GM11168 (cell line): ENCODE data around the gene FNDC3B.

Experiments used
- in situ Hi-C: fragments of 300-500 bp; cut with MboI; formaldehyde crosslinking; loops from one replicate; pipeline ENCODE4 v1.12.0; 2022; ENCODE audit warnings: low sequenced_read_pairs; ENCODE audit not compliant: unreplicated experiment

Gene FNDC3B

DNA sequence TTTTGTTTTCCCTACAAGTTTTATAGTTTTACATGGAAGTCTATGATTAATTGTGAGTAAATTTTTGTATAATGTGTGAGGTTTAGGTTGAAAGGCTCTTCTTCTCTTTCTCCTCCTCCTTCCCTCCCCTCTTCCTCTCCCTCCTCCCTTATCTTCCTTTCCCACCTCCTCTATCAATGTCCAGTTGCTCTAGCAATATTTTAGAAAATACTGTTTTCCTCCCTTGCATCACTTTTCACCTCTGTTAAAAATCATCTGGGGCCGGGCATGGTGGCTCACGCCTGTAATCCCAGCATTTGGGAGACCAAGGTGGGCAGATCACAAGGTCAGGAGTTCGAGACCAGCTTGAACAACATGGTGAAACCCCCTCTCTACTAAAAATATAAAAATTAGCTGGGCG lies 119.4 kb downstream of the FNDC3B start:
- in situ Hi-C loops = no loop called here

DNA sequence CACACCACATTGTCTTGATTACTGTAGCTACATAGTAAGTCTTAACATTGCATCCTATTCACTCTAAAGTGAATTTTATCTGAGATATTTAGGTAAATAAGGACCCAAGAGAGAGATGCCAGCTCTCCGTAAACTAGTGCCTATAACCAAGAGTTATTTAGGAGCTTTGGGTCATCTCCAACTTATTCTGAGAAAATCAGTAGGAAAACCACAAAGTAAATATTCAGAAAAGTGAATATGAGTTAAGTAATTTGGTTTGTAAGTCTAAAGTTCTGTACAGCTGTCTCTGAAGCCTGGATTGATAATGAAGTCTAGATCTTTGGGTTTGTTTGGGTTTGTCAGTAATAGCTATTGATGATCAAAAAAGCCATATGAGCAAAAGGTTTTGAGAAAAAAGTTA lies 120.0 kb downstream of the FNDC3B start:
- in situ Hi-C loops = no loop called here

GRCh38 chr3:172159962-172160538 lies 120.7 kb downstream of the FNDC3B start:
- in situ Hi-C loops = no loop called here

GRCh38 chr3:172161133-172161789 lies 121.9 kb downstream of the FNDC3B start:
- in situ Hi-C loops = no loop called here

DNA sequence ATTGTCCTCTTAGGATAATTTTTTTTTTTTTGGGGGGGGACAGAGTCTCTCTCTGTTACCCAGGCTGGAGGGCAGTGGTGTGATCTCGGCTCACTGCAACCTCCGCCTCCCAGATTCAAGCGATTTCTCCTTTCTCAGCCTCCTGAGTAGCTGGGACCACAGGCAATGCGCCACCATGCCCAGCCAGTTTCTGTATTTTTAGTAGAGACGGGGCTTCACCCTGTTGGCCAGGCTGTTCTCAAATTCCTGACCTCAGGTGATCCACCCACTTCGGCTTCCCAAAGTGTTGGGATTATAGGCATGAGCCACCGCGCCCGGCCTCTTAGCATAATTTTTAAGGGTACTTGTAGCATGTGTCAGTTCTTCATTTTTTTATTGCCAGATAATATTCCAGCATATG lies 122.6 kb downstream of the FNDC3B start:
- in situ Hi-C loops = no loop called here

DNA sequence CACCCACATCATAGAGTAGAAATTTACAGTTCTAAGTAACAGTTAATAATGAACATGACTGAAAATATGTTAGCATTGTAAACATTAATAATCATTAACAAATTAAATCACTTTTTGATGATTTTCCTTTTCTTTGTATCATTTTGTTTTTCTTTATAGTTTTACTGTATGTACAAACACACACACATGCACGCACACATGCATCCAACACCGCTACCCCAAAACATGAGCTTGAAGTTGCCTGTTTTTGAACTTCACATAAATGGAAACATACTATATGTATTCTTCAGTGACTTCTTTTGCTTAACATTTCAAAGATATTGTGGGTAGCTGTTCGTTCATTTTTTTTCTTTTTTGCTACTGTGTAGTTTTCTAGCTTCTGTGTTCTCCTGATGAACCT lies 123.9 kb downstream of the FNDC3B start:
- in situ Hi-C loops = no loop called here

GRCh38 chr3:172164620-172165362 lies 125.4 kb downstream of the FNDC3B start:
- in situ Hi-C loops = no loop called here

DNA sequence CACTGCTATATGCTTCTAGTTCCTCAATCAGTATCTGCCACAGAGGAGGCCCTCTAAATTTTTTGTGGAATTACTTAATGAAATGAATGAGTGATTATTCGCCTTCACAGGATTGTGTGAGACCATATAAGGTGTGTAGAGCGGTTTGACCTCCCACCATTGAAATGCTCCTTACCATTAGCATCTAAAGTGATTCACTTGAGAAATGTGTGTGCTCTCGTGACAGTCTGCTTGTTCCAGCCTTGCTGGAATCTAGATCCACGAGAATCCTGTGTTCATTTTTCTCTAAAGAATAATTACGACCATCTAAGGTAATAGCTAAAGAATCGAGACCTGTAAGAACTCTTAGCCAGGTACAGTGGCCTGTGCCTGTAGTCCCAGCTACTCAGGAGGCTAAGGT lies 126.9 kb downstream of the FNDC3B start:
- in situ Hi-C loops = no loop called here

DNA sequence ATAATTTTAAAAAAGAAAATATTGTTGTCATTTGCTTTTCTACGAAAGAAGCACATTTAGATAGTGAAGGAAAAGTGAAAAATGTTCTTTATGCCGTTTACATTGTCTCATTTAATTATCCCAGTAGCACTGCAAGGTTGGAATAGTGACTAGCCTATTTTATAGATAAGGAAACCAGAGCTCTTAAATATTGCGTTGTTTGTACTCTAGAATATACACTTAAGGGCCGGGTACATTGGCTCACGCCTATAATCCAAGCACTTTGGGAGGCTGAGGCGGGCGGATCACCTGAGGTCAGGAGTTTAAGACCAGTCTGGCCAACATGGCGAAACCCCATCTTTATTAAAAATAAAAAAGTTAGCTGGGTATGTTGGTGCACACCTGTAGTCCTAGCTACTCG lies 127.5 kb downstream of the FNDC3B start:
- in situ Hi-C loops = no loop called here

GRCh38 chr3:172167892-172168648 lies 128.7 kb downstream of the FNDC3B start:
- in situ Hi-C loops = no loop called here

GRCh38 chr3:172170073-172170709 lies 130.8 kb downstream of the FNDC3B start:
- in situ Hi-C loops = no loop called here

DNA sequence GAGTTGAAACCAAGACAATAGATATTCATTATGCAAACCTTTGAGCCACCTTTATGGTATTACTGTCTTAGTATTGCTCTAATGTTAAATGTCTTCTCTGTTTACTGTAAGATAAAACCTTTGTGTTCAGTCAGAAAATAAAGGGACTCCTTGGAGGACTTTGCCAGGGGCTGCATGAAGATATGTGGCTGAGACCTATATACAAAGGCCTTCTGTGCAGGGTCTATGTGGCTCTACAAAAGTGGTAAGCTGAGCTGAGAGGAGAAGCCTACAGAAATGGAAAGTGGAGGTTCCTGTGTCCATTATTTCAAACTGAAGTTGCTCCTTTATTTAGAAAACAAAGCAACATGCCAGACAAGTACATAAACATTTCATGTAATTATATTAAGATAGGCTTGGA lies 131.5 kb downstream of the FNDC3B start:
- in situ Hi-C loops = no loop called here

GRCh38 chr3:172171396-172172075 lies 132.2 kb downstream of the FNDC3B start:
- in situ Hi-C loops = no loop called here

DNA sequence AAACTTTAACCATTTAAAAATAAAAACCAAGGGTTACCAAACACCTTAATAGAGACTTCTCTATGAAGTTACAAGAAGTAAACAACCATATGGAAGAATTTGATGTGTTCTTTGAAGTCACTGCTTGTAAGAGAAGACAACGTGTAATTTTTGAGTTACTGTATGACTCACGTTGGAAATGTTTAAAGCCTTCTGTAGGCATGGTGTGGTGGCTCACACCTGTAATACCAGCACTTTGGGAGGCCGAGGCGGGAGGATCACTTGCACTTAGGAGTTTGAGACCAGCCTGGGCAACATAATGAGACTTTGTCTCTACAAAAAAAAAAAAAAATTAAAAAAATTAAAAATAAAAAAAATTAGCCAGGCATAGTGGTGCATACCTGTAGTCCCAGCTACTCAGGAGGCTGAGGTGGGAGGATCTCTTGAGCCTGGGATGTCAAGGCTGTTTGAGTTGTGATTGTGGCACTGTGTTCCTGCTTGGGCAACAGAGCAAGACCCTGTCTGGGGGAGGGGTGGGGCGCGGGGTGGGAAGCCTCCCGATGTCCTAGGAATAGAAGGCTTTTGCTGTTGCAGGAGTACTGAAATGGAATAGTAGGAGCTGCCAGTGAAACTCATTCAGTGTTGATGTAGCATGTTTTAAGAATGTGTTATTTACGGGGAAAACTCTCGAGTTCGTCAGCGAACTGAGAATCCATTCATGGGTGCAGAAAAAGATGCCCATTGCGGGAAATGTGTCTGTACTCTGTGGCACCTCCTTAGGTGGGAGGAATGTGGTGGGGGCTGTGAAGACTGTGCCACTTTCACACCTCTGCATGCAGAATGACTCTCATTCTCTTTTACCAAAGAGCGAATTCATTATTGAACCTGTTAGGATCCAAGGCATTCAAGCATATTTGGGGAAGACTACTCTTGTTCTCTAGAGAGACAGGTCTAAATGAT lies 134.2 kb downstream of the FNDC3B start:
- in situ Hi-C loops = no loop called here

GRCh38 chr3:172174513-172175253 lies 135.3 kb downstream of the FNDC3B start:
- in situ Hi-C loops = no loop called here

DNA sequence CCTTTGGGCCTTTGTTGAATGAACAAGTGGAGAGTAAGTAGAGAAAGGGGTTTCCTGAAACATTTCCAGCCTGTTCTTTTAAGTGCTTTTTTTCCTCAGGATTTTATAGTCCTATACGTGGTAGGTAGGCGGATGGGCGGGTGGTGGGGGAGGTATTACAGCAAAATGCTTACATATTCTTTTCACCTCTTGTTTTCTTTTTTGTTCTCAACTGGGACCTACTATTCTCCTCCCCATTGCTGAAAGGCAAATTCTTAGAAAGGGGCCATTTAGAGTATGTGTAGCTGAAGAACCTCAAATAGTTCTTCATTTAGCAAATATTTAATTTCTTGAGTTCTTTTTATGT lies 135.8 kb downstream of the FNDC3B start:
- in situ Hi-C loops = no loop called here

DNA sequence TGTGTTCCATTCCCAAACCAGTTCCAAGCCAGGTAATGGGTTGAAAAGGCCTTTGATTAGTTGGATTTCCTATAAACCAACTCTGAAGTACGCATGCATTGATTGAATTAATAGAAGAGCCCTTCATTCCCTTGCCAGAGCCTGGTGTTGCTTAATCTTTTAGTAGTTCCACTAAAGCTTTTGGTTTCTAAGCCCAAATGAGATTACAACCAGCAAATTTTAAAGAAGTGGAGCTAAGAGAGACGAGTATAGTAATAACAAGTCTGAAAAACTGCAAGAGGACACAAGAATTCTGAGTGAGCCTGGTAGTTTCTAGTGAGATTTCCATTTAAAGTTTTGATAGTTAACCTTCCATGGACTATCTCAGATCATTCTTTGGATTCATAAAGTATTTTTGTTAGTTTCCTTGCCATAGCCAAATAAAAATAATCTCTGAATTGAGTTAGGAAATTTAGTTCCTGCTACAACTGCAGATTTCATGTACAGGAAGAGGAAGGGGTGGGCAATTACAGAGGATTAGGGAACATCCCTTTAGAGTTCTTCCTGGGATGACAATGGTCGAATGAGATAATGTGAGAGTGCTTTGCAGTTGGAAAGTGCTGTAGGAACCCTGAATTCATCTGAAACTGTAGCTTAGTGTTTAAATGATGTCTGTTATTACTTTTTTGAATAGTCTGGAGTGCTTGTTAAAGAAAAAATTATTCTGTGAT lies 136.8 kb downstream of the FNDC3B start:
- in situ Hi-C loops = no loop called here

- in situ Hi-C loops = no loop called here
These were observed 137.7 kb downstream of the FNDC3B start for GRCh38 chr3:172177046-172177445.
